ENCODE measurements around the gene PKN3. TPM values are rescaled to one million over a fixed set of nuclear protein-coding genes. Genes with fewer than 3 reads are reported as not detected.
A peak's percentile ranks its signal among the peaks of the same experiment; 100 is the strongest.

The PKN3 gene
- total and polyA plus RNA-seq, 9 of the 15 experiments (the other 6 are each of a cell fraction or from before 2014, with no cell fraction given) = 0.82 to 49.2 (median 19.7) TPM

DNA sequence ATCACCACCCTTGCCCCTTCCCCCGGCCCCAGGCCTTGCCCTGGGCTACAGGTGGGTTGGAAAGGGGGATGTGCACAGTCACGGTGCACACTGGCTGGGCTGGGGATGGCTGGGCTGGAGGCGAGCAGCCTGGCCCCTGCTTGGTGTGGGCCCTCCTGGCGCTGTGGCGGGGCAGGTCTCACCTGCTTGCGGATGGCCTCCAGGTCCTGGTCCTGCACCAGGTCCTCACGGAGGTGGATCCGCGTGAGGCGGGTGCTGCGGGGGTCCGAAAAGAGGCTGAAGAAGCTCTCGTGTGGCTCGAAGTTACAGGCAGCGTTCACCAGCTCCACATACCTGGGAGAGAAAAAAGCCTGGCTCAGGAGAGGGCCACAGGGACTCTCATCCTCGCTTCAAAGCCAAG, 51.3 kb downstream of the PKN3 start:
- WGBS (ENCODE audit: insufficient coverage, low coverage, missing lambda C conversion rate) = 73% methylated on average over 14 of the region's 16 CpGs

DNA sequence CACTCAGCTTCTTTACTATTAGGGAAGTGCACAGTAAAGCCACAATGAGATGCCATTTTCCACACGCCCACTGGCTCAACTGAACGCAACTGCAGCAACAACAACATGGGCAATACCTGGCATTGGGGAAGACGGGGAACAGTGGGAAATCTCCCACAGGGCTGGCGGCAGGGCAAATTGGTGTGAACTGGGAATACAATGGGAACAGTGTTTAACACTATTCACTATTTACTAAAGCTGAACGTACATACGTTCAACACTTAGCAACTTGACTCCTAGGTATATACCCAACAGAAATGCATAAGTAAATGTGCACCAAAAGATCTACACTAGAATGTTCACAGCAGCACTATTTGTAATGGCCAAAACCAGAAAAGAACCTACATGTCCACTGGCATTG, 55.3 kb downstream of the PKN3 start:
- 58% methylated on average over 6 of the region's 6 CpGs for WGBS (ENCODE audit: insufficient coverage, low coverage, missing lambda C conversion rate)
- Histone ChIP-seq H3K9ac (ENCODE audit: insufficient read depth in 1 of 2, low read depth in 2 of 2, low read length in 2 of 2) (no peak overlapping the region), H2AFZ (ENCODE audit: low read depth, low read length) (no peak overlapping the region), H3K4me2 (ENCODE audit: insufficient read depth, low read length) (no peak overlapping the region), H3K9me3 (replicated peaks; ENCODE audit: control insufficient read depth, insufficient read depth, low read depth, low read length) (no peaks in the 10 kb centered on the region), H3K27me3 (ENCODE audit: control insufficient read depth in 2 of 2, insufficient read depth in 2 of 2, low read length in 2 of 2) (no peaks in the 10 kb centered on the region), H3K79me2 (ENCODE audit: control insufficient read depth, insufficient read depth, low read length) (no peaks in the 10 kb centered on the region), H3K27ac (ENCODE audit: extremely low read depth, low read depth, low read length) (no peak overlapping the region), H4K20me1 (replicated peaks; ENCODE audit: control insufficient read depth, insufficient read depth, low read length) (no peaks in the 10 kb centered on the region), H3K9me1 (ENCODE audit: control insufficient read depth, insufficient read depth, low read length) (no peaks in the 10 kb centered on the region), H3K4me3 (no peak overlapping the region), H3K4me1 (replicated peaks in 1 of 2; ENCODE audit: control insufficient read depth in 2 of 2, insufficient read depth in 2 of 2, low read length in 2 of 2) (peaks cover 7 to 14% of the 10 kb centered on the region in 2 experiments; a peak in 3 of 5 replicates), H3K36me3 (ENCODE audit: control insufficient read depth, insufficient read depth, low read length) (peaks cover 6% of the 10 kb centered on the region; the same call in 2 of the 3 replicates)
- ChIA-PET POLR2A (interaction anchor here (0.6 kb wide), 1 partner anchor 25 kb away, joined by 3 read pairs; no protein-coding TSS in a partner anchor), CTCF (ENCODE audit: low intra/inter-chr PET ratio) (no interaction called here)
- FAIRE-seq (no peak), DNase-seq (ENCODE audit: extremely low read depth in 1 of 4, low spot score in 3 of 4) (no peak), ATAC-seq (no peak)
- intact Hi-C loops (cut with micrococcal nuclease) (no loop called here), in situ Hi-C loops (cut with MboI) (no loop called here)
- TF ChIP-seq, protein P1, sequence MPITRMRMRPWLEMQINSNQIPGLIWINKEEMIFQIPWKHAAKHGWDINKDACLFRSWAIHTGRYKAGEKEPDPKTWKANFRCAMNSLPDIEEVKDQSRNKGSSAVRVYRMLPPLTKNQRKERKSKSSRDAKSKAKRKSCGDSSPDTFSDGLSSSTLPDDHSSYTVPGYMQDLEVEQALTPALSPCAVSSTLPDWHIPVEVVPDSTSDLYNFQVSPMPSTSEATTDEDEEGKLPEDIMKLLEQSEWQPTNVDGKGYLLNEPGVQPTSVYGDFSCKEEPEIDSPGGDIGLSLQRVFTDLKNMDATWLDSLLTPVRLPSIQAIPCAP (CRISPR knock-in tag; IDR thresholded peaks at IDR 0.05; ENCODE audit: borderline replicate concordance) = no peak
- TF ChIP-seq, protein P2, sequence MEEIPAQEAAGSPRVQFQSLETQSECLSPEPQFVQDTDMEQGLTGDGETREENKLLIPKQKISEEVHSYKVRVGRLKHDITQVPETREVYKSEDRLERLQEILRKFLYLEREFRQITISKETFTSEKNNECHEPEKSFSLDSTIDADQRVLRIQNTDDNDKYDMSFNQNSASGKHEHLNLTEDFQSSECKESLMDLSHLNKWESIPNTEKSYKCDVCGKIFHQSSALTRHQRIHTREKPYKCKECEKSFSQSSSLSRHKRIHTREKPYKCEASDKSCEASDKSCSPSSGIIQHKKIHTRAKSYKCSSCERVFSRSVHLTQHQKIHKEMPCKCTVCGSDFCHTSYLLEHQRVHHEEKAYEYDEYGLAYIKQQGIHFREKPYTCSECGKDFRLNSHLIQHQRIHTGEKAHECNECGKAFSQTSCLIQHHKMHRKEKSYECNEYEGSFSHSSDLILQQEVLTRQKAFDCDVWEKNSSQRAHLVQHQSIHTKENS (CRISPR knock-in tag; IDR thresholded peaks at IDR 0.05) = no peak
- TF ChIP-seq, protein P3, sequence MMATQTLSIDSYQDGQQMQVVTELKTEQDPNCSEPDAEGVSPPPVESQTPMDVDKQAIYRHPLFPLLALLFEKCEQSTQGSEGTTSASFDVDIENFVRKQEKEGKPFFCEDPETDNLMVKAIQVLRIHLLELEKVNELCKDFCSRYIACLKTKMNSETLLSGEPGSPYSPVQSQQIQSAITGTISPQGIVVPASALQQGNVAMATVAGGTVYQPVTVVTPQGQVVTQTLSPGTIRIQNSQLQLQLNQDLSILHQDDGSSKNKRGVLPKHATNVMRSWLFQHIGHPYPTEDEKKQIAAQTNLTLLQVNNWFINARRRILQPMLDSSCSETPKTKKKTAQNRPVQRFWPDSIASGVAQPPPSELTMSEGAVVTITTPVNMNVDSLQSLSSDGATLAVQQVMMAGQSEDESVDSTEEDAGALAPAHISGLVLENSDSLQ (IDR thresholded peaks at IDR 0.05) = no peak
- 0 out of 2 replicates have a peak, but pooled peaks have one; percentile 8 for TF ChIP-seq SPI1 (IDR thresholded peaks at IDR 0.05; ENCODE audit: borderline replicate concordance, low read depth, low read length)
- no peak for TF ChIP-seq ZNF224 (CRISPR knock-in tag; IDR thresholded peaks at IDR 0.05)
- BruUV-seq (replicated peaks) = no TSS peak

More for the DNA sequence above, 51.3 kb downstream of the PKN3 start:
- CTCF ChIA-PET (ENCODE audit: low intra/inter-chr PET ratio) = no interaction called here
- Histone ChIP-seq H3K4me2 (ENCODE audit: insufficient read depth, low read length) (no peak overlapping the region), H3K27me3 (ENCODE audit: control insufficient read depth in 2 of 2, insufficient read depth in 2 of 2, low read length in 2 of 2) (no peaks in the 10 kb centered on the region), H3K4me1 (replicated peaks in 1 of 2; ENCODE audit: control insufficient read depth in 2 of 2, insufficient read depth in 2 of 2, low read length in 2 of 2) (peaks cover 0 to 12% of the 10 kb centered on the region in 2 experiments; a peak in 2 of 5 replicates), H3K4me3 (no peak overlapping the region), H3K9ac (ENCODE audit: insufficient read depth in 1 of 2, low read depth in 2 of 2, low read length in 2 of 2) (peak overlapping the region in 1 of 2 experiments; percentile 20; a peak in 1 of 4 replicates), H3K9me3 (replicated peaks; ENCODE audit: control insufficient read depth, insufficient read depth, low read depth, low read length) (no peaks in the 10 kb centered on the region), H3K9me1 (ENCODE audit: control insufficient read depth, insufficient read depth, low read length) (no peaks in the 10 kb centered on the region), H4K20me1 (replicated peaks; ENCODE audit: control insufficient read depth, insufficient read depth, low read length) (no peaks in the 10 kb centered on the region), H3K36me3 (ENCODE audit: control insufficient read depth, insufficient read depth, low read length) (peaks cover 10% of the 10 kb centered on the region; the same call in 2 of the 3 replicates), H2AFZ (ENCODE audit: low read depth, low read length) (no peak overlapping the region), H3K27ac (ENCODE audit: extremely low read depth, low read depth, low read length) (no peak overlapping the region), H3K79me2 (ENCODE audit: control insufficient read depth, insufficient read depth, low read length) (no peaks in the 10 kb centered on the region)
- DNase-seq (ENCODE audit: extremely low read depth in 1 of 4, low spot score in 3 of 4) = no peak
- ATAC-seq = no peak
- no TSS peak for BruUV-seq (replicated peaks)
- TF ChIP-seq KDM1A (IDR thresholded peaks at IDR 0.05) (no peak), MYBL2 (IDR thresholded peaks at IDR 0.05; ENCODE audit: low read depth) (no peak), MYBL2 (CRISPR knock-in tag; IDR thresholded peaks at IDR 0.05; ENCODE audit: borderline replicate concordance) (no peak), FOXJ3 (CRISPR knock-in tag; IDR thresholded peaks at IDR 0.05) (no peak), SAFB (IDR thresholded peaks at IDR 0.05; ENCODE audit: borderline replicate concordance, low read depth, low read length) (no peak), RNF2 (IDR thresholded peaks at IDR 0.05) (no peak), RAD21 (CRISPR knock-in tag; conservative IDR thresholded peaks at IDR 0.05 in 1 of 2, IDR thresholded peaks at IDR 0.05 in 1 of 2) (no peak), CEBPG (CRISPR knock-in tag; IDR thresholded peaks at IDR 0.05) (no peak), CEBPG (tag; conservative IDR thresholded peaks at IDR 0.05 in 1 of 2, IDR thresholded peaks at IDR 0.05 in 1 of 2) (no peak), ZNF707 (CRISPR knock-in tag; conservative IDR thresholded peaks at IDR 0.05) (no peak)
- POLR2A ChIA-PET = interaction anchor here (0.7 to 1.1 kb wide), 4 partner anchors 8 to 403 kb away, joined by 3 to 4 read pairs (median 3); no protein-coding TSS in a partner anchor
- intact Hi-C loops (cut with micrococcal nuclease) (no loop called here), in situ Hi-C loops (cut with MboI) (no loop called here)
- no peak for FAIRE-seq

All from K562 (cell line).